PC-9 (cell line): Measurements from ENCODE around the gene LRRC4C.

Experiments
- CTCF ChIP-seq: fragments of 200-600 bp; sonication (generic); conservative IDR thresholded peaks from 2 replicates; pipeline ENCODE4 v1.6.1; 2017; ENCODE audit warnings: mixed run types, antibody characterized with exemption, mild to moderate bottlenecking, moderate library complexity
- EZH2 ChIP-seq: fragments of 200-600 bp; sonication (generic); IDR thresholded peaks from 2 replicates; pipeline ENCODE4 v1.8.0; 2017; ENCODE audit warnings: antibody characterized with exemption, low read depth

GRCh38 chr11:41081756-41082285 is 377.6 kb downstream of the LRRC4C start:
- TF ChIP-seq CTCF (no peak), EZH2 (no peak)
